K562 (cell line): Measurements from ENCODE around the gene RFX3. TPM values are rescaled to one million over a fixed set of nuclear protein-coding genes. Genes with fewer than 3 reads are reported as not detected.

ENCODE experiments used
- ATAC-seq: fragments of 200-7000 bp; cut with Tn5 transposase; 3 replicates; pipeline ENCODE4 v1.9.1; 2020; ENCODE audit warnings: moderate library complexity
- BruUV-seq: library from RNA; stranded (reverse); fragments of 400-500 nt; replicated peaks from 2 replicates; lab custom pipeline; 2021; lab: Mats Ljungman, UMichigan
- CTCF ChIA-PET: fragments of 300-600 bp; formaldehyde crosslinking; extraction: SDS; loops from one replicate; lab custom pipeline; 2021; ENCODE audit warnings: low intra/inter-chr PET ratio; lab: Yijun Ruan, JAX
- POLR2A ChIA-PET: fragments of 300-600, 350-650 bp; sonication (Branson Sonifier 250); formaldehyde crosslinking; extraction: SDS; loops from one replicate; lab custom pipeline; 2021; ENCODE audit warnings: antibody characterized with exemption, inconsistent platforms; lab: Yijun Ruan, JAX
- DNase-seq, 4 experiments: peaks; one replicate each; pipeline versions ENCODE4 v3.0.0 to v3.0.0-alpha.2; 2011 to 2018; ENCODE audit warnings: low spot score in 3 of 4, mixed read lengths in 3 of 4; ENCODE audit errors: extremely low read depth in 1 of 4
- FAIRE-seq: peaks from 2 replicates; lab custom pipeline; 2011; peaks lifted over from hg19 to GRCh38; lab: Jason Lieb, UNC
- H2AFZ ChIP-seq: 2 replicates; pipeline ENCODE4 v1.6.0; 2011; ENCODE audit warnings: low read depth, low read length, control low read depth, inconsistent platforms
- H3K27ac ChIP-seq: fragments of 200-600 bp; 3 replicates; pipeline ENCODE4 v1.8.0; 2011; ENCODE audit warnings: low read depth, mild to moderate bottlenecking, control low read depth, inconsistent platforms, low read length, moderate library complexity, mixed read lengths; ENCODE audit errors: extremely low read depth
- H3K27me3 ChIP-seq, 2 experiments: fragments of 300-600 bp in 1 of 2; 2 replicates in 1 of 2; 3 replicates in 1 of 2; pipeline versions ENCODE4 v1.6.0 to v1.8.0; 2011; ENCODE audit warnings: inconsistent platforms in 2 of 2, low read length in 2 of 2, mild to moderate bottlenecking in 1 of 2, mixed read lengths in 1 of 2, moderate library complexity in 1 of 2; ENCODE audit not compliant: control insufficient read depth in 2 of 2, insufficient read depth in 2 of 2
- H3K36me3 ChIP-seq: fragments of 300-600 bp; 3 replicates; pipeline ENCODE4 v1.8.0; 2011; ENCODE audit warnings: mild to moderate bottlenecking, low read length, inconsistent platforms; ENCODE audit not compliant: control insufficient read depth, insufficient read depth
- H3K4me1 ChIP-seq, 2 experiments: fragments of 200-600 bp in 1 of 2; replicated peaks in 1 of 2; 2 replicates in 1 of 2; 3 replicates in 1 of 2; pipeline versions ENCODE4 v1.5.1 to v1.8.0; 2011; ENCODE audit warnings: inconsistent platforms in 2 of 2, low read length in 2 of 2, mild to moderate bottlenecking in 1 of 2, mixed read lengths in 1 of 2, moderate library complexity in 1 of 2; ENCODE audit not compliant: control insufficient read depth in 2 of 2, insufficient read depth in 2 of 2
- H3K4me2 ChIP-seq: 2 replicates; pipeline ENCODE4 v1.6.1; 2011; ENCODE audit warnings: low read length, control low read depth, inconsistent platforms, mixed read lengths; ENCODE audit not compliant: insufficient read depth
- H3K4me3 ChIP-seq: fragments of 200-600 bp; sonication (generic), shearing (Covaris generic); 2 replicates; pipeline ENCODE4 v1.5.1; 2016; ENCODE audit warnings: control low read depth, inconsistent platforms
- H3K79me2 ChIP-seq: fragments of 200-600 bp; 3 replicates; pipeline ENCODE4 v1.8.0; 2011; ENCODE audit warnings: low read length, inconsistent platforms; ENCODE audit not compliant: control insufficient read depth, insufficient read depth
- H3K9ac ChIP-seq, 2 experiments: 2 replicates each; pipeline versions ENCODE4 v1.6.0 to v1.6.1; 2011; ENCODE audit warnings: low read depth in 2 of 2, low read length in 2 of 2, control low read depth in 1 of 2, inconsistent platforms in 1 of 2, mild to moderate bottlenecking in 1 of 2, mixed read lengths in 1 of 2; ENCODE audit not compliant: insufficient read depth in 1 of 2
- H3K9me1 ChIP-seq: one replicate; pipeline ENCODE4 v1.6.0; 2011; ENCODE audit warnings: inconsistent platforms, mild to moderate bottlenecking, low read length, moderate library complexity; ENCODE audit not compliant: control insufficient read depth, insufficient read depth
- H3K9me3 ChIP-seq: replicated peaks from 2 replicates; pipeline ENCODE4 v1.5.1; 2011; ENCODE audit warnings: low read depth, low read length, inconsistent platforms; ENCODE audit not compliant: control insufficient read depth, insufficient read depth
- H4K20me1 ChIP-seq: replicated peaks from 2 replicates; pipeline ENCODE4 v1.6.1; 2011; ENCODE audit warnings: low read length, inconsistent platforms, mixed read lengths; ENCODE audit not compliant: control insufficient read depth, insufficient read depth
- BDP1 ChIP-seq: IDR thresholded peaks from 3 replicates; pipeline ENCODE4 v1.6.1; 2011; ENCODE audit not compliant: insufficient read length, insufficient read depth
- CEBPB ChIP-seq: fragments of 450-650 bp; IDR thresholded peaks from 2 replicates; pipeline ENCODE4 v1.6.1; 2016; ENCODE audit warnings: missing genetic modification characterization, missing compliant biosample characterization
- EGR1 ChIP-seq: fragments of 450-650 bp; conservative IDR thresholded peaks from 2 replicates; pipeline ENCODE4 v1.6.1; 2017; ENCODE audit warnings: mild to moderate bottlenecking
- NR4A1 ChIP-seq, 2 experiments: fragments of 250-450 bp in 1 of 2; fragments of 450-650 bp in 1 of 2; sonication (Bioruptor Pico) in 1 of 2; IDR thresholded peaks; 2 replicates each; pipeline versions ENCODE4 v1.4.0 to v1.6.1; 2016 to 2020; ENCODE audit warnings: mild to moderate bottlenecking in 2 of 2, missing compliant biosample characterization in 1 of 2, missing genetic modification characterization in 1 of 2, moderate library complexity in 1 of 2
- SPI1 ChIP-seq: IDR thresholded peaks from 2 replicates; pipeline ENCODE4 v1.6.1; 2011; ENCODE audit warnings: low read depth, low read length, control low read depth, borderline replicate concordance
- SRSF1 ChIP-seq: fragments of 200-400 bp; formaldehyde crosslinking; IDR thresholded peaks from 2 replicates; pipeline ENCODE4 v1.6.1; 2017; ENCODE audit warnings: mild to moderate bottlenecking, low read depth, low read length, moderate library complexity
- ZNF695 ChIP-seq: fragments of 450-650 bp; formaldehyde crosslinking; IDR thresholded peaks from 2 replicates; pipeline ENCODE4 v1.4.0; 2020; ENCODE audit warnings: mild to moderate bottlenecking, moderate library complexity
- WGBS: fragments of 100-300 bp; shearing (Covaris generic); methylation state at CpG from one replicate; pipeline ENCODE4 v1.1.6; 2016; ENCODE audit warnings: low coverage, mixed read lengths; ENCODE audit not compliant: insufficient coverage; ENCODE audit errors: missing lambda C conversion rate; 5-methylcytosine and 5-hydroxymethylcytosine counted together
- in situ Hi-C: fragments of 300-500 bp; cut with MboI; formaldehyde crosslinking; loops from 4 replicates; pipeline ENCODE4 v1.15.0; 2018; ENCODE audit warnings: inconsistent platforms, mixed read lengths
- intact Hi-C: fragments of 100-400 bp; cut with micrococcal nuclease; formaldehyde crosslinking; loops from 2 replicates; pipeline ENCODE4 v1.14.2; 2022
- polyA plus RNA-seq, 8 experiments: library from polyadenylated mRNA; depleted of rRNA in 4 of 8; stranded (reverse) in 5 of 8; unstranded in 3 of 8; fragments of >200 nt; fragmentation: Nextera tagmentation in 2 of 8; fragmentation: Illumina TruSeq in 1 of 8; extraction: Ambion mirVana in 2 of 8; extraction: Trizol in 1 of 8; gene quantifications; 2 replicates each; pipeline versions ENCODE4 v1.2.1 to v1.2.3, GENCODE V29; 2011 to 2014; ENCODE audit warnings: inconsistent platforms in 1 of 8, missing spikeins in 1 of 8
- total RNA-seq, 7 experiments: library from RNA; depleted of rRNA in 6 of 7; stranded (reverse); fragments of >200 nt in 6 of 7; fragmentation: Illumina TruSeq in 2 of 7; extraction: Trizol in 2 of 7; gene quantifications; 2 replicates each; pipeline versions ENCODE4 v1.2.1 to v1.2.3, GENCODE V29; 2011 to 2021; ENCODE audit warnings: low replicate concordance in 1 of 7
- TF ChIP-seq, protein P1 (sequence below): fragments of 450-650 bp; formaldehyde crosslinking; IDR thresholded peaks from 2 replicates; pipeline ENCODE4 v1.4.0; 2020; ENCODE audit warnings: mild to moderate bottlenecking, moderate library complexity

The RFX3 gene
- total and polyA plus RNA-seq, 9 of the 15 experiments (the other 6 are each of a cell fraction or from before 2014, with no cell fraction given): 0.86 to 4.9 (median 2.0) TPM

DNA sequence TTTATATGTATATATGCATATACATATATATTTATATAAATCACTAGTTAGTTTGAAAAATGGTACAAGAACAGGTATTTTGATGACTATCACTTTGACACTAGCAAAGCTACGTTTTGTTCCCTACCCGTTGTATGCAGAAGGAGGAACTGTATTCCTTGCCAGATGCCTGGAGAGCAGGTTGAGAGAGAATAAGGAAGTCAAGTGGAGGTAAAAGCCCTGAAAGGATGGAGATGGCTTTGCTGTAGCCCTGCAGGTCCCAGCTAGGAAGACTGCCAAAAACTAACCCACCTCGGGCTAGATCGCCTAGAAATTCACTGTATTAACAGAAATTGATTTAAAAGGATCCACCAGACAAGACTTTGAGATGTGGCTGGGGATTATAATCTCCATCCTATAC is 229.3 kb downstream of the RFX3 start:
- in situ Hi-C loops (no loop called here), intact Hi-C loops (no loop called here)
- ATAC-seq: no peak
- Histone ChIP-seq H2AFZ (no peak overlapping the region), H3K4me2 (no peak overlapping the region), H4K20me1 (no peaks in the 10 kb centered on the region), H3K9me3 (no peaks in the 10 kb centered on the region), H3K36me3 (no peaks in the 10 kb centered on the region), H3K27ac (no peak overlapping the region), H3K4me1 (no peaks in the 10 kb centered on the region), H3K4me3 (no peak overlapping the region)
- CTCF ChIA-PET: no interaction called here
- FAIRE-seq: no peak
- 3% methylated on average over 4 of the region's 4 CpGs for WGBS
- no TSS peak for BruUV-seq
- DNase-seq: no peak
- TF ChIP-seq ZNF695 (CRISPR knock-in tag) (no peak), SPI1 (0 out of 2 replicates have a peak, but pooled peaks have one; percentile 3)
- TF ChIP-seq, all 486 proteins: peak for 1
- Histone ChIP-seq H3K27me3 (no peaks in the 10 kb centered on the region), H3K9ac (no peak overlapping the region), H3K79me2 (no peaks in the 10 kb centered on the region), H3K9me1 (no peaks in the 10 kb centered on the region)
- POLR2A ChIA-PET: no interaction called here

- no peak for FAIRE-seq
Observed at GRCh38 chr9:3292311-3292710, 233.5 kb downstream of the RFX3 start.

More at GRCh38 chr9:3292311-3292710, 233.5 kb downstream of the RFX3 start:
- Histone ChIP-seq H2AFZ (no peak overlapping the region), H3K9ac (no peak overlapping the region), H3K27me3 (no peaks in the 10 kb centered on the region), H3K9me1 (no peaks in the 10 kb centered on the region), H3K9me3 (no peaks in the 10 kb centered on the region), H3K4me2 (no peak overlapping the region), H3K36me3 (no peaks in the 10 kb centered on the region), H3K4me1 (no peaks in the 10 kb centered on the region), H3K4me3 (no peak overlapping the region), H3K79me2 (no peaks in the 10 kb centered on the region), H4K20me1 (no peaks in the 10 kb centered on the region), H3K27ac (no peak overlapping the region)
- ChIA-PET POLR2A (interaction anchor here (0.6 kb wide), 1 partner anchor 234 kb away, joined by 3 read pairs; no protein-coding TSS in a partner anchor), CTCF (no interaction called here)
- no peak for DNase-seq
- BruUV-seq: no TSS peak
- TF ChIP-seq CEBPB (tag): no peak
- TF ChIP-seq SRSF1: no peak
- TF ChIP-seq, protein P1, sequence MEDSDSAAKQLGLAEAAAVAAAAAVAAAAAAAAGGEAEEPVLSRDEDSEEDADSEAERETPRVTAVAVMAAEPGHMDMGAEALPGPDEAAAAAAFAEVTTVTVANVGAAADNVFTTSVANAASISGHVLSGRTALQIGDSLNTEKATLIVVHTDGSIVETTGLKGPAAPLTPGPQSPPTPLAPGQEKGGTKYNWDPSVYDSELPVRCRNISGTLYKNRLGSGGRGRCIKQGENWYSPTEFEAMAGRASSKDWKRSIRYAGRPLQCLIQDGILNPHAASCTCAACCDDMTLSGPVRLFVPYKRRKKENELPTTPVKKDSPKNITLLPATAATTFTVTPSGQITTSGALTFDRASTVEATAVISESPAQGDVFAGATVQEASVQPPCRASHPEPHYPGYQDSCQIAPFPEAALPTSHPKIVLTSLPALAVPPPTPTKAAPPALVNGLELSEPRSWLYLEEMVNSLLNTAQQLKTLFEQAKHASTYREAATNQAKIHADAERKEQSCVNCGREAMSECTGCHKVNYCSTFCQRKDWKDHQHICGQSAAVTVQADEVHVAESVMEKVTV (CRISPR knock-in tag): no peak
- no peak for TF ChIP-seq NR4A1 (CRISPR knock-in tag; IDR thresholded peaks at IDR 0.05)
- no peak for TF ChIP-seq NR4A1 (tag; IDR thresholded peaks at IDR 0.05)
- no peak for TF ChIP-seq EGR1
- no peak for TF ChIP-seq BDP1
- in situ Hi-C loops (no loop called here), intact Hi-C loops (no loop called here)
- ATAC-seq: no peak
